Right forelimb (tissue), 1 donor: ENCODE measurements around the gene RCVRN.

Experiments
- DNase-seq: peaks from one replicate; pipeline ENCODE4 v3.0.0-alpha.2; 2018

RCVRN gene

GRCh38 chr17:9894231-9894630 is 10.8 kb downstream of the RCVRN start:
- no peak for DNase-seq

GRCh38 chr17:9893411-9894012 is 11.6 kb downstream of the RCVRN start:
- DNase-seq = no peak

DNA sequence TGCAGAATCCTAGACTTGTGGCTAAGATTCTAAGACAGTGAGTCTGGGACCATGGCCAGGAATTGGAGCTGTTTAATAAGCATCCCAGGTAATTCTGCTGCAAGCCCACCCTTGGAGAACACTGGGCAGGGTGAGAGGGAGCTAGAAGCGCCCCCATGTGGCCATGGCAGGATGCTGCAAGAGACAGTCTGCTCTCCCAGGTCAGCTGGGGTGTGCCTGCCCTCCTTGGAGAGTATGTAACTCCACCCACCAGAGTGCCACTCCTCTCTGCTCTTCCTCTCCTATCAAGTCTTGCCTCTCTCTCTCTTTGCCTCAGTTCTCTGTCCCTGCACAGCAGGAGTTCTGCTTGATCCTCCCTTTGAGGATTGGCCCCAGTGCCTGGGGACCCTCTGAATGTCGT is 14.9 kb downstream of the RCVRN start:
- DNase-seq = no peak

- DNase-seq = no peak
Observed at GRCh38 chr17:9887508-9887907, 17.6 kb downstream of the RCVRN start.

GRCh38 chr17:9886141-9886930 is 18.7 kb downstream of the RCVRN start:
- no peak for DNase-seq

DNA sequence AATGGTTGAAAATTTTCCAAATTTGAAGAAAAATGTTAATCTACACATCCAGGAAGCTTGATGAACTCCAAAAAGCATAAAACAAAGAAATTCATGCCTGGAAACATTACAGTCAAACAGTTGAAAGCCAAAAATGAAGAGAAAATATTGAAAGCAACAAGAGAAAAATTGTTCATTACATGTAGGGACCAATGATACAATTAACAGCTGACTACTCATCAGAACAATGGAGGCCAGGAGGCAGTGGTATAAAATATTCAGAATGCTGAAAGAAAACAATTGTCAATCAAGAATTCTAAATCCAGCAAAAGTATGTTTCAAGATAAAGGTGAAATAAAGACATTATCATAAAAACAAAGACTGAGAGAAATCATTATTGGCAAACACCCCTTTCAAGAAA is 21.6 kb downstream of the RCVRN start:
- DNase-seq = no peak

DNA sequence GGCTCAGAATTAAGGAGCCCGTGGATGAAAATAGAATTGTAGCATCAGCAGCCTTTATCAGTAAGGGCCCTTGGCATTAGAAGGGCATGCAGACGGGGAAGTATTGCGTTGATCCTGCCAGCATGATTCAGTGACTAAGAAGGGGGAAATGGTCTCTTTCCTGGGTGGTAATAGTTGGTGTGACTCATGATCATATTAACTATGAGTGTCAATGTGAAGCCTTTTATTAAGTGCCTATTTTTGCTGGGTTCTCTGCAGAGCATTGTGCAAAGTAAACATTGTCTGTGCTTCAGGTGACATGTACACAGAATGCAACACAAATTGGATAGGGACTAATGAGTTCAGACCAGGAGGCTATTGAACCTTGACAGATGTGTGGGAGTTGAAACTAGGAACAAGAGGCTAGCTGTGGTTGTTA is 24.5 kb downstream of the RCVRN start:
- peak; percentile 2 for DNase-seq

GRCh38 chr17:9878786-9879525 is 26.1 kb downstream of the RCVRN start:
- DNase-seq = peak; percentile 15

- no peak for DNase-seq
Observed at GRCh38 chr17:9878356-9878755, 26.7 kb downstream of the RCVRN start.

DNA sequence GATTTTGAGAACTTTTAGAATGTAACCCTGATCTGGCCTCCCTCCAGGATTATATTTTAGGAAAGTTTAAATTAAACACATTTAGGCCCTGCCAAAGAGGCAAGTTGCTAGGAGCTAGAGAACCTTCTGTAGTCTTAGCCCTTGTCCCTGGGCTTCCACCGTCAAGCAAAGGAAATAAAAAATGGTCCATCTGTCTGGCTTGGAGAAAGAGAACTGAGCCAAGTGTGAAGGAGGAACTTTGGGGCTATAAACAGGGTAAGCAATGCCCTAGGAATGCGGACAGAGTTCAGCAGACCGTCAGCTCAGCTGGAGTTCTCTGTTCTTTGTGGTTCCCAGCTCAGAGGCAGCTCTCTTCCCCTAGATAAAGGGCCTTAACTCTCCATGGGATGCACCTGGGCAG is 29.6 kb downstream of the RCVRN start:
- DNase-seq = no peak

DNA sequence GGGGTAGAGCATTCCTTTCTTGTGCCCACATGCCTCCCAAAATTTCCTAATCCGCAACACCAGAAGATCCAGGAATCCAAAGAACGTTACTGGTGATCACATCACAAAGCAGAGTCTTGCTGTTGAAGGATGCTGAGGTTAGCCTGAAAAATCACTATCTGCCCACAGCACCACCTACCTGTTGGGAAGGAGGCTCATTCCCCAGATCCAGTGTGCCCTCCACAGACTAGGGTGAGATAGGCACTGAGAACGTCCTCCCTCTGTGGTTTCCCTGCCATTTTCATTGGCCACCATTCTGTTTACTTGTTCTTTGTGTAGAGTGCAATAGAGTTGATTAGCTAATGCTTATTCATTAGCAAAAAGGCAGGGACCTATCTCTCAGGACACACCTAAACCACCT is 30.3 kb downstream of the RCVRN start:
- peak; percentile 7 for DNase-seq

- no peak for DNase-seq
Observed at GRCh38 chr17:9872852-9873251, 32.2 kb downstream of the RCVRN start.

DNA sequence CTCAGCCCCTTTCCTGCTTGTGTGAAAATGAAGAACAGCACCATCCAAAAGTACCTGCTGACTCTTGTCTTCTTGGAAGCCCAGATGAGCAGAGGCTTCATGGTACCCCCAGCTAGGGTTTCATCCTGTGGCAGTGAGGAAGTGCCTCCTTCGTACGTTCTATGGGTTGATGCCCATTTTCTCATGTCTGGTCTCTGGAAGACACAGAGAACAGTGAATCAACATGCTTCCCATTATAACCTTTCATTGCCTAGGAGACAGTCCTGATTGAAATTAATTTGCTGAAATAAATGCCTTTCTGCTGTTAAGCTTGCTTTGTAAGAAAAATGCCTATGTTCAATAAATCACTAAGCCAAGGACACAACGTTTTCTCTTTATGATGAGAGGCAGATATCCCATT is 36.5 kb downstream of the RCVRN start:
- DNase-seq = no peak

DNA sequence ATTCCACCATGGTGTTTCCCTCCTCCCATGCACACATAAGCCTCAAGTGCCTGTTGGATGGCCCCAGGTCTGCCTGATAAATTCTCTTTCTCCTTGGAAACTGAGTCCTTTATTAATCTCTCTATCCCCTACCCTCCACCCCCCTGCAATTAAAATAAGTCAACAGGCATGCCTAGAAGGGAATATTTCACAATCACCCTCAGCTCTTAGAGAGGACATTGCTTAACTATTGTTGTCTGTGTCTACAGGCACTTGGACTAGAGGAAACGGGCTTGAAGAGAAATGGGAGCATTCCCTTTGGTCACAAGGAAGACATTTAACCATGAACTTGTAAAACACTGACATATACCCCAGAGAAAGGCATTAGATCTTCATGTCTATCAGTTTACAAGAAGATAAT is 39.5 kb downstream of the RCVRN start:
- no peak for DNase-seq

DNA sequence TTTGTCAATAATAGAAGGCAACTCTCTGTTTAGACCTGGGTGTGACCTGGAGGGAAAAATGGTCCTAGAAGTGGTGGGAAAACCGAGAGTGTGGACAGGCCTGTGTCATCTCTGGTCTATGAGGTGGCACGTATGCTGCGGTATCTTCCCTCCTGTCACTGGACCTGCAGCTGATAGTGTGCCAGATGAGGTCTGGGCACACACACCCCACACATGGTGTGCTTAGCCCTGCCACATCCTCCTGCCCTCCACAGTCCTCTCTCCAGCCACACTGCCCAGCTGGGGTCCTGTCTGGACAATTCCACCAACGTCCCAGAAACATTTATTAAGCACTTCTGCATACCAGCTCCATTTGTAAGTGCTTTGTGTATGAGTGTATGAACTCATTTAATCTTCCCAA is 42.1 kb downstream of the RCVRN start:
- no peak for DNase-seq

GRCh38 chr17:9862220-9862619 is 42.9 kb downstream of the RCVRN start:
- DNase-seq = no peak

DNA sequence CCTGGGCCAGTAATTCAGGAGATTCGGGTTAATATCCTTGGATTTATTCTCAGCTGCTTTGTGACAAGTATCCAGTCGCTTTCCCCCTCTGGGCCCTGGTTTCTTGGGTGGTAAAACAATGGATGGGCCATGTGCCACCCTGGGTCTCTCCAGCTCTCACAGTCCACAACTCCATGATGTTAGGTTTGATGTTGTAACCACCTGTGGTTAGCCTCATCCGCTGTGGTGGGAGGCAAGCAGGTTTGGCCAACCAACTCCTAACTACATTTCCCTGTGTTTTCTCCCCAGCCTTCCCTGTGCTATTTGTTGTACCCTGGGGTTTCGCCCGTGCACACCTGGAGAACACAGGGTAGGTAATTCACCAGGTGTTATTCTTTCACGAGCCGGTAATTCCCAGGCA is 44.2 kb downstream of the RCVRN start:
- no peak for DNase-seq

DNA sequence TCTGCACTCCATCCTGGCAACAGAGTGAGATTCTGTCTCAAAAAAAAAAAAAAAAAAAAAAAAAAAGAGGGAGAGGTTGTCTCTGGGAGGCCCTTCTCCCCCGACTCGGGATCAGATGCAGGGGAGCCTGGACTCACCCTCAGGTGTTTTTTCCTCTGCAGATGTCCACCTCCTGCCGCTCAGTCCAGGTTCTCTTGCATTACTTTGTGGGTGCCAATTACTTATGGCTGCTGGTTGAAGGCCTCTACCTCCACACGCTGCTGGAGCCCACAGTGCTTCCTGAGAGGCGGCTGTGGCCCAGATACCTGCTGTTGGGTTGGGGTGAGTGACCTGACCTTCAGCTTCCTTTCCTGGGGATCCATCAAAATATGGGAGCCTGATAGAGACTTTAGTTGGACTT is 45.3 kb downstream of the RCVRN start:
- no peak for DNase-seq

- no peak for DNase-seq
Observed at GRCh38 chr17:9855036-9855435, 50.0 kb downstream of the RCVRN start.

DNA sequence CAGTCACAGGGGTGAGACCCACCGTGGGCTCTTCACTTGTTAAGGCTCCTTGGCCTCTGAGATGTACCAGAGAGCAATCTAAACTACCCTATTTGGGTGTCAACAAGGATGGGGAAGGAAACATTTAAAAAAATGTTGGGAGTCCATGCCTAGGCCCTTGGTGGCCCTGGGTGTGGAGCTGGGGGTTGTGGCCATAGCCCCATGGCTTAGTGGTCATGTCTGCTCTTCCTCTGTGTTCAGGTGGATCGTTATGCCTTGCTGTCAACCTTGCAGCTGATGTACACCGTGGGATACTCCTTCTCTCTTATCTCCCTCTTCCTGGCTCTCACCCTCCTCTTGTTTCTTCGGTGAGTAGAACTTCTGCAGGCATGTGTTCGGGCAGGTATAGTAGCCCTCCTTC is 50.8 kb downstream of the RCVRN start:
- DNase-seq = no peak

DNA sequence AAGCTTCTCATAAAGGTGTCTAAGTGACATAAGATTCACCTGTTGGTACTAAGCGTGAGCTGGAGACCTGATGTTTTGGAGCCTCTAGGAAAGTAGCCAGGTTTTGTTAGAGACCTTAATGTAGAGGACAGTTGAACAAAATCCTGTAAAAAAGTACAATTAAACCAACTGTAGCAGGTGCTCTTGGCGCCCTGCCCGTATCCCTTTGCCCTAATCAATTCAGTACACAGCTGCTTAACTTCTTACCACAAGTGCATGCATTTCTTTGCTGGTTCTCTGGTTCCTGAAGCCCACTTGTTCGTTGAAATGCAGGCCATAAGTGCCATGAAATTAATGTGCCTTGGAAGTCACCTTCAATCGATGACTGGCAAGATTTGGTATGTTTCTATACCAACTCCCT is 54.9 kb downstream of the RCVRN start:
- DNase-seq = no peak
